Muscle of leg (tissue), 11 donors: Measurements from ENCODE around the gene RAB6B. TPM values are rescaled to one million over a fixed set of nuclear protein-coding genes. Genes with fewer than 3 reads are reported as not detected.
"Not testable (repeated sequence)": the region's sequence is repeated elsewhere in the genome, so short reads cannot be mapped to it uniquely, and the experiment has no call there.

Experiments
- DNase-seq: peaks from one replicate; pipeline ENCODE4 v3.0.0; 2013
- H3K27ac ChIP-seq: one replicate; pipeline ENCODE4 v1.5.1; 2013; ENCODE audit warnings: mild to moderate bottlenecking, low read length, control low read depth
- H3K27me3 ChIP-seq: one replicate; pipeline ENCODE4 v1.6.1; 2013; ENCODE audit warnings: low read length; ENCODE audit not compliant: control insufficient read depth, insufficient read depth
- H3K36me3 ChIP-seq: one replicate; pipeline ENCODE4 v1.6.1; 2013; ENCODE audit warnings: low read length; ENCODE audit not compliant: control insufficient read depth, insufficient read depth
- H3K4me1 ChIP-seq: one replicate; pipeline ENCODE4 v1.6.1; 2013; ENCODE audit warnings: low read length; ENCODE audit not compliant: control insufficient read depth, insufficient read depth
- H3K4me3 ChIP-seq: one replicate; pipeline ENCODE4 v1.5.1; 2013; ENCODE audit warnings: low read length, control low read depth
- H3K9me3 ChIP-seq: replicated peaks from 2 replicates; pipeline ENCODE4 v1.6.1; 2013; ENCODE audit warnings: low read depth, low read length; ENCODE audit not compliant: control insufficient read depth
- WGBS: methylation state at CpG from one replicate; pipeline ENCODE4 v1.1.5; 2013; ENCODE audit warnings: missing lambda C conversion rate; ENCODE audit not compliant: insufficient coverage; 5-methylcytosine and 5-hydroxymethylcytosine counted together
- polyA plus RNA-seq, 8 donors: library from polyadenylated mRNA; unstranded; fragments of 120-200 nt; gene quantifications; one replicate each; pipeline versions ENCODE4 v1.2.1 to v1.2.3, GENCODE V29; 2013; ENCODE audit warnings: inconsistent platforms in 1 of 8, low replicate concordance in 1 of 8; ENCODE audit not compliant: insufficient read length in 8 of 8, insufficient read depth in 1 of 8
- total RNA-seq: library from RNA; stranded (reverse); fragments of 120-200 nt; gene quantifications from one replicate; pipeline ENCODE4 v1.2.4, GENCODE V29; 2013

Gene RAB6B
- total and polyA plus RNA-seq, 9 donors: 2.0 to 10.8 (median 9.4) TPM

- H3K9me3 ChIP-seq: no peaks in the 10 kb centered on the region
- no peaks in the 10 kb centered on the region for H3K27me3 ChIP-seq
- WGBS: 51% methylated on average over 32 of the region's 32 CpGs
- H3K4me3 ChIP-seq: no peak overlapping the region
- no peaks in the 10 kb centered on the region for H3K36me3 ChIP-seq
- H3K27ac ChIP-seq: no peak overlapping the region
- no peaks in the 10 kb centered on the region for H3K4me1 ChIP-seq
- DNase-seq: no peak
Measured at GRCh38 chr3:133783762-133784161, 111.9 kb downstream of the RAB6B start.

GRCh38 chr3:133782454-133782853 lies 113.2 kb downstream of the RAB6B start:
- H3K27me3 ChIP-seq: no peaks in the 10 kb centered on the region

GRCh38 chr3:133781570-133781969 lies 114.1 kb downstream of the RAB6B start:
- no peaks in the 10 kb centered on the region for H3K9me3 ChIP-seq
- no peaks in the 10 kb centered on the region for H3K27me3 ChIP-seq
- H3K36me3 ChIP-seq: no peaks in the 10 kb centered on the region
- no peaks in the 10 kb centered on the region for H3K4me1 ChIP-seq
- H3K4me3 ChIP-seq: no peak overlapping the region
- no peak for DNase-seq
- H3K27ac ChIP-seq: no peak overlapping the region

More at GRCh38 chr3:133782454-133782853, 113.2 kb downstream of the RAB6B start:
- DNase-seq: no peak
- H3K9me3 ChIP-seq: no peaks in the 10 kb centered on the region
- H3K36me3 ChIP-seq: no peaks in the 10 kb centered on the region
- WGBS: no CpG with 5 or more reads among the region's 2 CpGs
- H3K4me1 ChIP-seq: no peaks in the 10 kb centered on the region
- no peak overlapping the region for H3K4me3 ChIP-seq
- H3K27ac ChIP-seq: no peak overlapping the region

- 68% methylated on average over 4 of the region's 6 CpGs for WGBS
- not testable (repeated sequence) for H3K4me1 ChIP-seq, H3K4me3 ChIP-seq, H3K27me3 ChIP-seq, H3K27ac ChIP-seq, H3K36me3 ChIP-seq, H3K9me3 ChIP-seq, DNase-seq
Measured at GRCh38 chr3:133780756-133781155, 114.9 kb downstream of the RAB6B start.

- 56% methylated on average over 2 of the region's 4 CpGs for WGBS
- Histone ChIP-seq H3K27ac (no peak overlapping the region), H3K9me3 (no peaks in the 10 kb centered on the region), H3K4me1 (no peaks in the 10 kb centered on the region), H3K36me3 (no peaks in the 10 kb centered on the region), H3K4me3 (no peak overlapping the region), H3K27me3 (no peaks in the 10 kb centered on the region)
- DNase-seq: no peak
Measured at GRCh38 chr3:133779626-133780203, 116.0 kb downstream of the RAB6B start.

- Histone ChIP-seq H3K4me3 (no peak overlapping the region), H3K36me3 (no peaks in the 10 kb centered on the region), H3K4me1 (no peaks in the 10 kb centered on the region), H3K9me3 (no peaks in the 10 kb centered on the region), H3K27me3 (no peaks in the 10 kb centered on the region), H3K27ac (no peak overlapping the region)
- no peak for DNase-seq
- WGBS: 70% methylated on average over 6 of the region's 8 CpGs
Measured at GRCh38 chr3:133777807-133778568, 117.7 kb downstream of the RAB6B start.

GRCh38 chr3:133776794-133777438 lies 118.8 kb downstream of the RAB6B start:
- no peaks in the 10 kb centered on the region for H3K36me3 ChIP-seq
- no peak overlapping the region for H3K27ac ChIP-seq
- 90% methylated on average over 7 of the region's 7 CpGs for WGBS
- no peaks in the 10 kb centered on the region for H3K27me3 ChIP-seq
- no peaks in the 10 kb centered on the region for H3K4me1 ChIP-seq
- H3K9me3 ChIP-seq: no peaks in the 10 kb centered on the region
- H3K4me3 ChIP-seq: no peak overlapping the region
- DNase-seq: no peak

GRCh38 chr3:133775835-133776234 lies 119.8 kb downstream of the RAB6B start:
- Histone ChIP-seq H3K9me3 (no peaks in the 10 kb centered on the region), H3K4me1 (no peaks in the 10 kb centered on the region), H3K27me3 (no peaks in the 10 kb centered on the region), H3K36me3 (no peaks in the 10 kb centered on the region), H3K27ac (no peak overlapping the region), H3K4me3 (no peak overlapping the region)
- DNase-seq: no peak
- WGBS: 87% methylated on average over 3 of the region's 5 CpGs

GRCh38 chr3:133775309-133775708 lies 120.4 kb downstream of the RAB6B start:
- H3K36me3 ChIP-seq: no peaks in the 10 kb centered on the region
- no peaks in the 10 kb centered on the region for H3K4me1 ChIP-seq
- WGBS: 95% methylated on average over 7 of the region's 9 CpGs
- H3K4me3 ChIP-seq: no peak overlapping the region
- H3K27me3 ChIP-seq: no peaks in the 10 kb centered on the region
- no peak for DNase-seq
- H3K27ac ChIP-seq: no peak overlapping the region
- H3K9me3 ChIP-seq: no peaks in the 10 kb centered on the region
